K562 (cell line): ENCODE measurements around the gene MIDN. TPM values are rescaled to one million over a fixed set of nuclear protein-coding genes. Genes with fewer than 3 reads are reported as not detected.

Experiments used
- BRF1 ChIP-seq: IDR thresholded peaks from 3 replicates; pipeline ENCODE4 v1.6.1; 2011; ENCODE audit warnings: borderline replicate concordance, mild to moderate bottlenecking; ENCODE audit not compliant: insufficient read length; ENCODE audit errors: extremely low read depth
- CAMTA2 ChIP-seq: fragments of 250-450 bp; sonication (Bioruptor Pico); conservative IDR thresholded peaks from 2 replicates; pipeline ENCODE4 v1.5.1; 2022
- NCOA1 ChIP-seq: fragments of 450-650 bp; IDR thresholded peaks from 2 replicates; pipeline ENCODE4 v1.6.1; 2016; ENCODE audit warnings: low read depth
- SAFB ChIP-seq: fragments of 200-400 bp; formaldehyde crosslinking; IDR thresholded peaks from 2 replicates; pipeline ENCODE4 v1.6.1; 2017; ENCODE audit warnings: low read depth, low read length, borderline replicate concordance
- SNRNP70 ChIP-seq: fragments of 200-400 bp; formaldehyde crosslinking; optimal IDR thresholded peaks from 2 replicates; pipeline ENCODE3; 2017; ENCODE audit warnings: low read depth, low read length
- STAT5B ChIP-seq: fragments of 250-450 bp; sonication (Bioruptor Pico); IDR thresholded peaks from 2 replicates; pipeline ENCODE4 v1.8.0; 2021; ENCODE audit warnings: mild to moderate bottlenecking, inconsistent platforms
- TARDBP ChIP-seq: fragments of 450-650 bp; IDR thresholded peaks from 2 replicates; pipeline ENCODE4 v1.6.1; 2016
- ZKSCAN1 ChIP-seq: fragments of 150-350 bp; IDR thresholded peaks from 2 replicates; pipeline ENCODE4 v1.6.1; 2016; ENCODE audit warnings: low read depth, low read length
- polyA plus RNA-seq, 8 experiments: library from polyadenylated mRNA; depleted of rRNA in 4 of 8; stranded (reverse) in 5 of 8; unstranded in 3 of 8; fragments of >200 nt; fragmentation: Nextera tagmentation in 2 of 8; fragmentation: Illumina TruSeq in 1 of 8; extraction: Ambion mirVana in 2 of 8; extraction: Trizol in 1 of 8; gene quantifications; 2 replicates each; pipeline versions ENCODE4 v1.2.1 to v1.2.3, GENCODE V29; 2011 to 2014; ENCODE audit warnings: inconsistent platforms in 1 of 8, missing spikeins in 1 of 8
- total RNA-seq, 7 experiments: library from RNA; depleted of rRNA in 6 of 7; stranded (reverse); fragments of >200 nt in 6 of 7; fragmentation: Illumina TruSeq in 2 of 7; extraction: Trizol in 2 of 7; gene quantifications; 2 replicates each; pipeline versions ENCODE4 v1.2.1 to v1.2.3, GENCODE V29; 2011 to 2021; ENCODE audit warnings: low replicate concordance in 1 of 7
- TF ChIP-seq, protein P1 (sequence below), 2 experiments: IDR thresholded peaks; 2 replicates each; pipeline ENCODE4 v1.6.1; 2012; ENCODE audit warnings: improper control_type of control experiment in 2 of 2, low read depth in 2 of 2, low read length in 2 of 2, borderline replicate concordance in 1 of 2
- TF ChIP-seq, protein P2 (sequence below): sonication (generic); formaldehyde crosslinking; IDR thresholded peaks from 2 replicates; pipeline ENCODE4 v1.8.1; 2023; ENCODE audit warnings: missing genetic modification reagents, mild to moderate bottlenecking, borderline replicate concordance
- TF ChIP-seq, protein P3 (sequence below): fragments of 250-450 bp; sonication (Bioruptor Pico); IDR thresholded peaks from 2 replicates; pipeline ENCODE4 v1.5.0; 2021
- TF ChIP-seq, protein P4 (sequence below): sonication (generic); formaldehyde crosslinking; IDR thresholded peaks from 2 replicates; pipeline ENCODE4 v1.8.0; 2022; ENCODE audit warnings: mild to moderate bottlenecking, missing genetic modification reagents, borderline replicate concordance
- TF ChIP-seq, protein P5 (sequence below): fragments of 450-650 bp; IDR thresholded peaks from 2 replicates; pipeline ENCODE4 v1.6.1; 2016; ENCODE audit warnings: missing biosample characterization, missing genetic modification characterization

Gene MIDN
- total and polyA plus RNA-seq, 9 of the 15 experiments (the other 6 are each of a cell fraction or from before 2014, with no cell fraction given) = 0.17 to 120 (median 10.1) TPM

DNA sequence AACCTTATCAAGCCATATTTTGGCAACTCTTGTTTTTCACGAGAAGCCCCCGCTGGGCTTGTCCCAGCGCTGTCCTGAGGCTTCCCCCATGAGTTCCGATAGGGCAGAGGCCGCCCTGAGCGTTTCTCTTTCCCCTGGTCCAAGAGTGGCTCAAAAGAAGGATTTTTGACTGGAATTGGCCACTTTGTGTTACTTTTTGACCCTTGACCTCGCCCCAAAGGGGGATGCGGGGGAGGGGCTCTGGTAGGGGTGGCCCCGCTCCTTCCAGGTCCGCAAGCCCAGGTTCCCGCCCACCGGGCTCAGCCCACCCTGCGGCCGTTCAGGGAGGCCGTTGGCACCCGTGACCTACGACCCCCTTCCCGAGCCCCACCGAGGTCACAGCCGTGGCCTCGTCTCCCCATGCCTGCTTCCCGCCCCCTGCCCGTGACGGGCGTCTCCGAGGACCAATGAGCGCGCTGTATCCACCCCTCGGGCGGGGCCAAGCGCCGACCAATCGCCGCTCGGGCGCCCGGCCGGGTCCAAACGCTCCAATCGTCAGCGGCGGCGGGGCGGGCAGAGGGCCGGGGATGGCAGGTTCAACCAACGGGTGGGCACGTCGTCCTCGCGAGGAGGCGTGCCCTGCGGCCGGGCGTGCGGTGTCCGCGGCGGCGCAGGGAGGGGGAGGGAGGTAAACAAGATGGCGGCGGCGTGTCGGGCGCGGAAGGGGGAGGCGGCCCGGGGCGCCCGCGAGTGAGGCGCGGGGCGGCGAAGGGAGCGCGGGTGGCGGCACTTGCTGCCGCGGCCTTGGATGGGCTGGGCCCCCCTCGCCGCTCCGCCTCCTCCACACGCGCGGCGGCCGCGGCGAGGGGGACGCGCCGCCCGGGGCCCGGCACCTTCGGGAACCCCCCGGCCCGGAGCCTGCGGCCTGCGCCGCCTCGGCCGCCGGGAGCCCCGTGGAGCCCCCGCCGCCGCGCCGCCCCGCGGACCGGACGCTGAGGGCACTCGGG lies 43.0 kb upstream of the MIDN start, which contains the start of gene STK11 (continued):
- TF ChIP-seq, protein P1, sequence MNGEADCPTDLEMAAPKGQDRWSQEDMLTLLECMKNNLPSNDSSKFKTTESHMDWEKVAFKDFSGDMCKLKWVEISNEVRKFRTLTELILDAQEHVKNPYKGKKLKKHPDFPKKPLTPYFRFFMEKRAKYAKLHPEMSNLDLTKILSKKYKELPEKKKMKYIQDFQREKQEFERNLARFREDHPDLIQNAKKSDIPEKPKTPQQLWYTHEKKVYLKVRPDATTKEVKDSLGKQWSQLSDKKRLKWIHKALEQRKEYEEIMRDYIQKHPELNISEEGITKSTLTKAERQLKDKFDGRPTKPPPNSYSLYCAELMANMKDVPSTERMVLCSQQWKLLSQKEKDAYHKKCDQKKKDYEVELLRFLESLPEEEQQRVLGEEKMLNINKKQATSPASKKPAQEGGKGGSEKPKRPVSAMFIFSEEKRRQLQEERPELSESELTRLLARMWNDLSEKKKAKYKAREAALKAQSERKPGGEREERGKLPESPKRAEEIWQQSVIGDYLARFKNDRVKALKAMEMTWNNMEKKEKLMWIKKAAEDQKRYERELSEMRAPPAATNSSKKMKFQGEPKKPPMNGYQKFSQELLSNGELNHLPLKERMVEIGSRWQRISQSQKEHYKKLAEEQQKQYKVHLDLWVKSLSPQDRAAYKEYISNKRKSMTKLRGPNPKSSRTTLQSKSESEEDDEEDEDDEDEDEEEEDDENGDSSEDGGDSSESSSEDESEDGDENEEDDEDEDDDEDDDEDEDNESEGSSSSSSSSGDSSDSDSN (IDR thresholded peaks at IDR 0.05; ENCODE audit: borderline replicate concordance in 1 of 2, low read depth in 2 of 2, low read length in 2 of 2) = 0 out of 4 replicates have a peak, but pooled peaks have one; percentile 19 to 53
- TF ChIP-seq CAMTA2 (0 out of 2 replicates have a peak, but pooled peaks have one; percentile 50), TARDBP (no peak), SAFB (no peak), BRF1 (no peak), NCOA1 (no peak), SNRNP70 (no peak), STAT5B (no peak), ZKSCAN1 (no peak)
- TF ChIP-seq, protein P2, sequence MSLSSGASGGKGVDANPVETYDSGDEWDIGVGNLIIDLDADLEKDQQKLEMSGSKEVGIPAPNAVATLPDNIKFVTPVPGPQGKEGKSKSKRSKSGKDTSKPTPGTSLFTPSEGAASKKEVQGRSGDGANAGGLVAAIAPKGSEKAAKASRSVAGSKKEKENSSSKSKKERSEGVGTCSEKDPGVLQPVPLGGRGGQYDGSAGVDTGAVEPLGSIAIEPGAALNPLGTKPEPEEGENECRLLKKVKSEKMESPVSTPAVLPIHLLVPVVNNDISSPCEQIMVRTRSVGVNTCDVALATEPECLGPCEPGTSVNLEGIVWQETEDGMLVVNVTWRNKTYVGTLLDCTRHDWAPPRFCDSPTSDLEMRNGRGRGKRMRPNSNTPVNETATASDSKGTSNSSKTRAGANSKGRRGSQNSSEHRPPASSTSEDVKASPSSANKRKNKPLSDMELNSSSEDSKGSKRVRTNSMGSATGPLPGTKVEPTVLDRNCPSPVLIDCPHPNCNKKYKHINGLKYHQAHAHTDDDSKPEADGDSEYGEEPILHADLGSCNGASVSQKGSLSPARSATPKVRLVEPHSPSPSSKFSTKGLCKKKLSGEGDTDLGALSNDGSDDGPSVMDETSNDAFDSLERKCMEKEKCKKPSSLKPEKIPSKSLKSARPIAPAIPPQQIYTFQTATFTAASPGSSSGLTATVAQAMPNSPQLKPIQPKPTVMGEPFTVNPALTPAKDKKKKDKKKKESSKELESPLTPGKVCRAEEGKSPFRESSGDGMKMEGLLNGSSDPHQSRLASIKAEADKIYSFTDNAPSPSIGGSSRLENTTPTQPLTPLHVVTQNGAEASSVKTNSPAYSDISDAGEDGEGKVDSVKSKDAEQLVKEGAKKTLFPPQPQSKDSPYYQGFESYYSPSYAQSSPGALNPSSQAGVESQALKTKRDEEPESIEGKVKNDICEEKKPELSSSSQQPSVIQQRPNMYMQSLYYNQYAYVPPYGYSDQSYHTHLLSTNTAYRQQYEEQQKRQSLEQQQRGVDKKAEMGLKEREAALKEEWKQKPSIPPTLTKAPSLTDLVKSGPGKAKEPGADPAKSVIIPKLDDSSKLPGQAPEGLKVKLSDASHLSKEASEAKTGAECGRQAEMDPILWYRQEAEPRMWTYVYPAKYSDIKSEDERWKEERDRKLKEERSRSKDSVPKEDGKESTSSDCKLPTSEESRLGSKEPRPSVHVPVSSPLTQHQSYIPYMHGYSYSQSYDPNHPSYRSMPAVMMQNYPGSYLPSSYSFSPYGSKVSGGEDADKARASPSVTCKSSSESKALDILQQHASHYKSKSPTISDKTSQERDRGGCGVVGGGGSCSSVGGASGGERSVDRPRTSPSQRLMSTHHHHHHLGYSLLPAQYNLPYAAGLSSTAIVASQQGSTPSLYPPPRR (CRISPR knock-in tag) = no peak
- TF ChIP-seq, protein P3, sequence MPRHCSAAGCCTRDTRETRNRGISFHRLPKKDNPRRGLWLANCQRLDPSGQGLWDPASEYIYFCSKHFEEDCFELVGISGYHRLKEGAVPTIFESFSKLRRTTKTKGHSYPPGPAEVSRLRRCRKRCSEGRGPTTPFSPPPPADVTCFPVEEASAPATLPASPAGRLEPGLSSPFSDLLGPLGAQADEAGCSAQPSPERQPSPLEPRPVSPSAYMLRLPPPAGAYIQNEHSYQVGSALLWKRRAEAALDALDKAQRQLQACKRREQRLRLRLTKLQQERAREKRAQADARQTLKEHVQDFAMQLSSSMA = no peak
- TF ChIP-seq, protein P4, sequence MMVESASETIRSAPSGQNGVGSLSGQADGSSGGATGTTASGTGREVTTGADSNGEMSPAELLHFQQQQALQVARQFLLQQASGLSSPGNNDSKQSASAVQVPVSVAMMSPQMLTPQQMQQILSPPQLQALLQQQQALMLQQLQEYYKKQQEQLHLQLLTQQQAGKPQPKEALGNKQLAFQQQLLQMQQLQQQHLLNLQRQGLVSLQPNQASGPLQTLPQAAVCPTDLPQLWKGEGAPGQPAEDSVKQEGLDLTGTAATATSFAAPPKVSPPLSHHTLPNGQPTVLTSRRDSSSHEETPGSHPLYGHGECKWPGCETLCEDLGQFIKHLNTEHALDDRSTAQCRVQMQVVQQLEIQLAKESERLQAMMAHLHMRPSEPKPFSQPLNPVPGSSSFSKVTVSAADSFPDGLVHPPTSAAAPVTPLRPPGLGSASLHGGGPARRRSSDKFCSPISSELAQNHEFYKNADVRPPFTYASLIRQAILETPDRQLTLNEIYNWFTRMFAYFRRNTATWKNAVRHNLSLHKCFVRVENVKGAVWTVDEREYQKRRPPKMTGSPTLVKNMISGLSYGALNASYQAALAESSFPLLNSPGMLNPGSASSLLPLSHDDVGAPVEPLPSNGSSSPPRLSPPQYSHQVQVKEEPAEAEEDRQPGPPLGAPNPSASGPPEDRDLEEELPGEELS (CRISPR knock-in tag) = peak; percentile 99
- TF ChIP-seq, protein P5, sequence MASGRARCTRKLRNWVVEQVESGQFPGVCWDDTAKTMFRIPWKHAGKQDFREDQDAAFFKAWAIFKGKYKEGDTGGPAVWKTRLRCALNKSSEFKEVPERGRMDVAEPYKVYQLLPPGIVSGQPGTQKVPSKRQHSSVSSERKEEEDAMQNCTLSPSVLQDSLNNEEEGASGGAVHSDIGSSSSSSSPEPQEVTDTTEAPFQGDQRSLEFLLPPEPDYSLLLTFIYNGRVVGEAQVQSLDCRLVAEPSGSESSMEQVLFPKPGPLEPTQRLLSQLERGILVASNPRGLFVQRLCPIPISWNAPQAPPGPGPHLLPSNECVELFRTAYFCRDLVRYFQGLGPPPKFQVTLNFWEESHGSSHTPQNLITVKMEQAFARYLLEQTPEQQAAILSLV (tag) = no peak
